Measurements from ENCODE around the gene OR6N2. TPM values are rescaled to one million over a fixed set of nuclear protein-coding genes. Genes with fewer than 3 reads are reported as not detected.

OR6N2 gene
- total and polyA plus RNA-seq, 2 donors from 2014 or later = not detected

- intact Hi-C loops (cut with DNase I) = no loop called here
- H3K27ac ChIP-seq (ENCODE audit: low read depth in 2 of 2, low read length in 2 of 2) = no peak overlapping the region
- H3K4me1 ChIP-seq (ENCODE audit: control insufficient read depth in 2 of 3, insufficient read depth in 2 of 3, low read depth in 1 of 3, low read length in 3 of 3) = no peaks in the 10 kb centered on the region
- no peaks in the 10 kb centered on the region for H3K36me3 ChIP-seq (ENCODE audit: control insufficient read depth in 2 of 3, insufficient read depth in 3 of 3, low read length in 3 of 3)
- H3K9me3 ChIP-seq (ENCODE audit: control insufficient read depth in 2 of 3, insufficient read depth in 1 of 3, low read length in 3 of 3) = no peaks in the 10 kb centered on the region
- DNase-seq = no peak
- no peak for FAIRE-seq
- H3K4me3 ChIP-seq (ENCODE audit: low read length in 3 of 3) = no peak overlapping the region
- no peak overlapping the region for H3K9ac ChIP-seq (ENCODE audit: low read length in 3 of 3)
- H3K27me3 ChIP-seq (ENCODE audit: control insufficient read depth, insufficient read depth, low read length) = no peaks in the 10 kb centered on the region
- no peak for TF ChIP-seq CTCF (IDR thresholded peaks at IDR 0.05; ENCODE audit: borderline replicate concordance, extremely low read depth, insufficient read depth)
Observed at GRCh38 chr1:158819461-158820443, 38.7 kb upstream of the OR6N2 start.

- FAIRE-seq = no peak
- no peak overlapping the region for H3K27ac ChIP-seq (ENCODE audit: low read depth in 2 of 2, low read length in 2 of 2)
- no peaks in the 10 kb centered on the region for H3K4me1 ChIP-seq (ENCODE audit: control insufficient read depth in 2 of 3, insufficient read depth in 2 of 3, low read depth in 1 of 3, low read length in 3 of 3)
- H3K36me3 ChIP-seq (ENCODE audit: control insufficient read depth in 2 of 3, insufficient read depth in 3 of 3, low read length in 3 of 3) = no peaks in the 10 kb centered on the region
- no peaks in the 10 kb centered on the region for H3K9me3 ChIP-seq (ENCODE audit: control insufficient read depth in 2 of 3, insufficient read depth in 1 of 3, low read length in 3 of 3)
- no peak overlapping the region for H3K4me3 ChIP-seq (ENCODE audit: low read length in 3 of 3)
- no peaks in the 10 kb centered on the region for H3K27me3 ChIP-seq (ENCODE audit: control insufficient read depth, insufficient read depth, low read length)
- no peak overlapping the region for H3K9ac ChIP-seq (ENCODE audit: low read length in 3 of 3)
- peak in 2 of 5 donors; percentile 3 to 12 for DNase-seq
- intact Hi-C loops (cut with DNase I) = no loop called here
- no peak for TF ChIP-seq CTCF (IDR thresholded peaks at IDR 0.05; ENCODE audit: borderline replicate concordance, extremely low read depth, insufficient read depth)
Observed at GRCh38 chr1:158818975-158819431, 38.0 kb upstream of the OR6N2 start.

- H3K36me3 ChIP-seq (ENCODE audit: control insufficient read depth in 2 of 3, insufficient read depth in 3 of 3, low read length in 3 of 3) = no peaks in the 10 kb centered on the region
- intact Hi-C loops (cut with DNase I) = no loop called here
- no peak overlapping the region for H3K9ac ChIP-seq (ENCODE audit: low read length in 3 of 3)
- H3K27ac ChIP-seq (ENCODE audit: low read depth in 2 of 2, low read length in 2 of 2) = no peak overlapping the region
- no peaks in the 10 kb centered on the region for H3K9me3 ChIP-seq (ENCODE audit: control insufficient read depth in 2 of 3, insufficient read depth in 1 of 3, low read length in 3 of 3)
- DNase-seq (no peak), FAIRE-seq (no peak)
- no peaks in the 10 kb centered on the region for H3K4me1 ChIP-seq (ENCODE audit: control insufficient read depth in 2 of 3, insufficient read depth in 2 of 3, low read depth in 1 of 3, low read length in 3 of 3)
- TF ChIP-seq CTCF (IDR thresholded peaks at IDR 0.05; ENCODE audit: borderline replicate concordance, extremely low read depth, insufficient read depth) = no peak
- H3K27me3 ChIP-seq (ENCODE audit: control insufficient read depth, insufficient read depth, low read length) = no peaks in the 10 kb centered on the region
- no peak overlapping the region for H3K4me3 ChIP-seq (ENCODE audit: low read length in 3 of 3)
Observed at GRCh38 chr1:158818560-158818959, 37.6 kb upstream of the OR6N2 start.
